Ovary (tissue), 9 donors: ENCODE results near the gene IRS1. TPM values are rescaled to one million over a fixed set of nuclear protein-coding genes. Genes with fewer than 3 reads are reported as not detected.

Experiments used
- DNase-seq, 5 donors: peaks; one replicate each; pipeline ENCODE4 v3.0.0-alpha.2; 2019 to 2020
- H3K27ac ChIP-seq, 2 donors: fragments of 200-600 bp; one replicate each; pipeline versions ENCODE4 v1.5.1 to v1.8.0; 2019 to 2022
- H3K27me3 ChIP-seq: fragments of 200-600 bp; one replicate; pipeline ENCODE4 v1.8.0; 2022
- H3K36me3 ChIP-seq: fragments of 200-600 bp; sonication (generic); one replicate; pipeline ENCODE4 v1.5.1; 2019
- H3K4me1 ChIP-seq: one replicate; pipeline ENCODE4 v1.8.1; 2013; ENCODE audit warnings: mild to moderate bottlenecking, moderate library complexity; ENCODE audit not compliant: insufficient read depth
- H3K4me3 ChIP-seq: fragments of 200-600 bp; sonication (generic); one replicate; pipeline ENCODE4 v1.5.1; 2017
- H3K9me3 ChIP-seq, 2 donors: fragments of 200-600 bp in 1 of 2; sonication (generic) in 1 of 2; one replicate each; pipeline versions ENCODE4 v1.5.1 to v1.8.1; 2013 to 2019; ENCODE audit warnings: mild to moderate bottlenecking in 1 of 2, moderate library complexity in 1 of 2
- EP300 ChIP-seq: sonication (generic); formaldehyde crosslinking; IDR thresholded peaks from one replicate; pipeline ENCODE4 v1.6.1; 2017; ENCODE audit warnings: antibody characterized with exemption
- POLR2A ChIP-seq: fragments of 450-650 bp; IDR thresholded peaks from one replicate; pipeline ENCODE4 v1.6.1; 2017; ENCODE audit warnings: antibody characterized with exemption, mild to moderate bottlenecking, moderate library complexity
- WGBS, 3 donors: extraction: QIAGEN DNeasy Blood & Tissue Kit in 1 of 3; methylation state at CpG; one replicate each; pipeline versions ENCODE4 v1.1.5 to v1.1.7; 2013 to 2017; 5-methylcytosine and 5-hydroxymethylcytosine counted together
- intact Hi-C, 4 donors: fragments of 100-400 bp; cut with DNase I; formaldehyde crosslinking; loops; one replicate each; pipeline versions ENCODE4 v1.11.0 to v1.15.1; 2022 to 2023
- polyA plus RNA-seq, 2 donors: library from polyadenylated mRNA; stranded (reverse); fragments of 200-250 nt in 1 of 2; fragments of 350-450 nt in 1 of 2; fragmentation: Illumina TruSeq in 1 of 2; extraction: RNeasy Lipid Tissue Mini Kit (QIAGEN cat#74804) in 1 of 2; gene quantifications; one replicate each; pipeline ENCODE4 v1.2.3, GENCODE V29; 2013 to 2014
- total RNA-seq, 7 donors: library from RNA; depleted of rRNA in 2 of 7; stranded (reverse); fragments of >200 nt in 2 of 7; fragmentation: NEBNext Ultra II Directional in 3 of 7; extraction: Animal tissue kit (Norgen Biotek cat#: 25700) in 3 of 7; gene quantifications; one replicate each; pipeline versions ENCODE4 v1.1.0 to v1.2.4, GENCODE V29; 2016 to 2023
- TF ChIP-seq, protein P1 (sequence below), 3 donors: fragments of 450-650 bp in 2 of 3; fragments of 200-600 bp in 1 of 3; IDR thresholded peaks; one replicate each; pipeline versions ENCODE4 v1.5.1 to v1.8.0; 2016 to 2022; ENCODE audit warnings: antibody characterized with exemption in 3 of 3, mild to moderate bottlenecking in 1 of 3
- donor health status: DM: no; HTN: no; CAD: no; lungs with moderate emphysema.
- donor health status: DM: no; HTN: no; CAD: no.
- donor health status: Bipolar disorder and iron deficiency.
- donor health status: DM: yes; HTN: yes; CAD: no.
- donor health status: DM: no; HTN: no; CAD: no.
- donor health status: DM: yes; HTN: yes; CAD: no.

IRS1 gene
- total and polyA plus RNA-seq, 9 donors, result 22.3 to 87.0 (median 44.1) TPM

DNA sequence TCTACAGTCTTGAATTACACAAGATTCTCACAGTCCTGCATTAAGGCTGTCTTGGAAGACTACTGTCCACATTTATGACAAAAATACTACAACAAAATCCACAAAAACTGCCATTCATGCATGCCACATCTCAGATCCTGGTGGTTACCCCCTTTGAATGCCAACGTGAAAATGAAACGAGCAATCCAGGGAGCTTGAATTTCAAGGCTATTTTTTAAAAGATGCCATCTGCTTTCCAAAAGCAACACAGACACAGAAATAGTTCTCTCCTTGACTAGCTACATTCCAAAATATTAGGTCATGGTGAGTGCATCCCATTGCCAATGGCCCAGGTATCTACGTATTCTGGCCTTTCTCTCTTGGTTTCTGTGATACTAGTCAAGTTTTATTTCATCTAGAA is 36.3 kb downstream of the IRS1 start:
- 13 to 29% (median 26%) methylated on average over 3 of the region's 3 CpGs for WGBS, 3 donors
- H3K4me1 ChIP-seq, result peaks cover 20% of the 10 kb centered on the region
- no peak for DNase-seq
- intact Hi-C loops, result no loop called here
- H3K36me3 ChIP-seq, result no peaks in the 10 kb centered on the region
- no peak overlapping the region for H3K27ac ChIP-seq
- no peaks in the 10 kb centered on the region for H3K27me3 ChIP-seq
- H3K9me3 ChIP-seq, result no peaks in the 10 kb centered on the region
- H3K4me3 ChIP-seq, result no peak overlapping the region
- TF ChIP-seq, protein P1, sequence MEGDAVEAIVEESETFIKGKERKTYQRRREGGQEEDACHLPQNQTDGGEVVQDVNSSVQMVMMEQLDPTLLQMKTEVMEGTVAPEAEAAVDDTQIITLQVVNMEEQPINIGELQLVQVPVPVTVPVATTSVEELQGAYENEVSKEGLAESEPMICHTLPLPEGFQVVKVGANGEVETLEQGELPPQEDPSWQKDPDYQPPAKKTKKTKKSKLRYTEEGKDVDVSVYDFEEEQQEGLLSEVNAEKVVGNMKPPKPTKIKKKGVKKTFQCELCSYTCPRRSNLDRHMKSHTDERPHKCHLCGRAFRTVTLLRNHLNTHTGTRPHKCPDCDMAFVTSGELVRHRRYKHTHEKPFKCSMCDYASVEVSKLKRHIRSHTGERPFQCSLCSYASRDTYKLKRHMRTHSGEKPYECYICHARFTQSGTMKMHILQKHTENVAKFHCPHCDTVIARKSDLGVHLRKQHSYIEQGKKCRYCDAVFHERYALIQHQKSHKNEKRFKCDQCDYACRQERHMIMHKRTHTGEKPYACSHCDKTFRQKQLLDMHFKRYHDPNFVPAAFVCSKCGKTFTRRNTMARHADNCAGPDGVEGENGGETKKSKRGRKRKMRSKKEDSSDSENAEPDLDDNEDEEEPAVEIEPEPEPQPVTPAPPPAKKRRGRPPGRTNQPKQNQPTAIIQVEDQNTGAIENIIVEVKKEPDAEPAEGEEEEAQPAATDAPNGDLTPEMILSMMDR (IDR thresholded peaks at IDR 0.05), result no peak
- TF ChIP-seq POLR2A (no peak), EP300 (no peak)

DNA sequence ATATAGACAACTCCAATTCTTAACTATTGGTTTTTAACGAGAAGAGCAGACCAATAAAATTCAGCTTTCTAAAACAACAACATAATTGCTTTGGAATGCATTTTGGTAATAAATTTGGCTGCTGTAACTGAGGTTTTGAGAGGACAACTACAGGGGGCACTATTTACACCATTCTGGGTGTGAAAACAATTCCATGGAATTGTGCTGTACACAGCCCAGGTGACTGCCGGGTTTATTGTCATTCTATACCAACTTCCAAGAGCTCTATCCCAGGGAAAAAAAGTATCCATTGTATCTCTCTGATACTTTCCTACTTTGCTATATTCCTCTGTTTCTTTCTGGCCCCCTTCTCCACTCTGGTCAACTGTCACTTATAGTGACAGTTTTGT is 38.4 kb downstream of the IRS1 start:
- Histone ChIP-seq H3K36me3 (no peaks in the 10 kb centered on the region), H3K27ac (peak overlapping the region in 1 of 2 donors; percentile 18), H3K4me3 (no peak overlapping the region), H3K9me3 (no peaks in the 10 kb centered on the region), H3K4me1 (peaks cover 24% of the 10 kb centered on the region), H3K27me3 (no peaks in the 10 kb centered on the region)
- no peak for DNase-seq
- intact Hi-C loops, result no loop called here
- TF ChIP-seq EP300, result no peak
- TF ChIP-seq, protein P1 (IDR thresholded peaks at IDR 0.05), result peak in 1 of 3 donors; percentile 10
- WGBS, 3 donors, result 62 to 67% (median 66%) methylated on average over 2 of the region's 2 CpGs

DNA sequence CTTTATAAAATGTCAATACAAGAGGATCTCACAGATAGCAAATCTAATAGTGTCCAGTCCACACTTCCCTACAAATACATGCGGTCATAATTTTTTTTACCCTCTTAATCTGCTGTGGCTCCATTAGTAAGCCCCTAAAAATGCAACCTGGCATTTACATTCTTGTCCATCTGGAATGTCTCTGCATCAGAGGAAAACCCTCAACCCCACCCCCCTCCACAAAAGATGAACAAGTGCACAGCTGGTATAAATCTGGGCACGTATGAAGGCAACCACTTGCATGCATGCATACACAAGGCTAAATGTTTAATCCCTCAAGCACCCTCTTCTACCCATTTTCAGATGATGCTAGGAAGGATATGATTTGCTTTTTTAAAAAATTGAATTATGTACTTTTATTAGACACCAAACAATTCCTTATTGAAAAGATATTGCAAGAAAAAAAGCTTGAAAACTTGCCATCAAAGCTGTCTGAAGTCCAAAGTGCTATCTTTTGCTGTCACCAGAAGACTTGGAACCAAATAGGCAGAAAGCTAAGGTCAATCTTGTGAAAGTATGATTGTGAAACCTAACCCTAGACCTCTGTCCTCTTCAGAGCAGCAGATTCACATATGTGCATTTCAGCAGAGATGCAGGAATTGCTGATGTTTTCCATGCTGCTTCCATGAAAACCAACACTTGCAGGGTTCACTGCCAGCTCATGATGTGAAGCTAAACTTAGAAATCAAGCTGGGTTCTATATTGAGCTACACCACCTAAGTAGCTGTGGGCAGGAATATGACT is 39.0 kb downstream of the IRS1 start:
- TF ChIP-seq POLR2A (no peak), EP300 (no peak)
- TF ChIP-seq, protein P1 (IDR thresholded peaks at IDR 0.05), result no peak
- Histone ChIP-seq H3K27ac (peak overlapping the region in 1 of 2 donors; percentile 18), H3K27me3 (no peaks in the 10 kb centered on the region), H3K4me3 (no peak overlapping the region), H3K4me1 (peaks cover 26% of the 10 kb centered on the region), H3K36me3 (no peaks in the 10 kb centered on the region), H3K9me3 (no peaks in the 10 kb centered on the region)
- no peak for DNase-seq
- 44 to 59% (median 48%) methylated on average over 2 of the region's 2 CpGs for WGBS, 3 donors
- intact Hi-C loops, result no loop called here

DNA sequence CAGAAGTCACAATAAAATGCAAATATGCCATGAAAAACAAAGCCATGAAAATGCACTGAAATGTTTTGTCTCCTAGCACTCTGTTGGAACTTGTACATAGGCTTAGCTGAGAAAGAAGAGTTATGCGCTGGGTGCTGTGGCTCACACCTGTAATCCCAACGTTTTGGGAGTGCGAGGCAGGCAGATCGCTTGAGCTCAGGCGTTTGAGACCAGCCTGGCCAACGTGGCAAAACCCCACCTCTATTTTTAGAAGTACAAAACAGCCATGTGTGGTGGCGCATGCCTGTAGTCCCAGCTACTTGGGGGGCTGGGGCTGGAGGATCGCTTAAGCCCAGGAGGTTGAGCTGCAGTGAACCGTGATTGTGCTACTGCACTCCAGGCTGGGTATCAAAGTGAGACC is 39.9 kb downstream of the IRS1 start:
- no peak for DNase-seq
- WGBS, 3 donors, result 55 to 70% (median 69%) methylated on average over 9 of the region's 9 CpGs
- H3K4me3 ChIP-seq, result no peak overlapping the region
- H3K36me3 ChIP-seq, result no peaks in the 10 kb centered on the region
- TF ChIP-seq, protein P1 (IDR thresholded peaks at IDR 0.05), result no peak
- no peak for TF ChIP-seq POLR2A
- no peak for TF ChIP-seq EP300
- H3K4me1 ChIP-seq, result peaks cover 28% of the 10 kb centered on the region
- H3K27me3 ChIP-seq, result no peaks in the 10 kb centered on the region
- peak overlapping the region in 1 of 2 donors; percentile 34 for H3K27ac ChIP-seq
- intact Hi-C loops, result no loop called here
- H3K9me3 ChIP-seq, result no peaks in the 10 kb centered on the region
